ENCODE data around the gene TLR9.

TLR9 gene

DNA sequence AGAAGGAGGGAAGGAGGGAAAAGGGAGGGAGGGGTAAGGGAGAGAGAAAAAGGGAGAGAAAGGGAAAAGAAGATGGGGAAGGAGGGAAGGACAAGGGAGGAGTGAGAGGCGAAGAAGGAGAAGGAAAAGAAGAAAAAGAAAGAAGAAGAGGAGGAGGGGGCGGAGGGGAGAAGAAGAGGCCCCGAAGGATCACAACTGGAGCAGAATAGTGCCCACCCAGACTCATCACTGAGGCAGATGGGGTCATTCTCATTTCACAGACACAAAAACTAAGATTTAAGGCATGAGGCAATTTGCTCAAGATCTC, 30.2 kb downstream of the TLR9 start:
- intact Hi-C loops (cut with micrococcal nuclease), result no loop called here
- Mint-ChIP-seq H3K36me3 (ENCODE audit: low read depth) (peaks cover 21% of the 10 kb centered on the region), H3K27ac (peak overlapping the region; percentile 95), H3K27me3 (no peaks in the 10 kb centered on the region), H3K4me1 (ENCODE audit: low read depth) (peaks cover 79% of the 10 kb centered on the region), H3K9me3 (no peaks in the 10 kb centered on the region), H3K4me3 (no peak overlapping the region)

DNA sequence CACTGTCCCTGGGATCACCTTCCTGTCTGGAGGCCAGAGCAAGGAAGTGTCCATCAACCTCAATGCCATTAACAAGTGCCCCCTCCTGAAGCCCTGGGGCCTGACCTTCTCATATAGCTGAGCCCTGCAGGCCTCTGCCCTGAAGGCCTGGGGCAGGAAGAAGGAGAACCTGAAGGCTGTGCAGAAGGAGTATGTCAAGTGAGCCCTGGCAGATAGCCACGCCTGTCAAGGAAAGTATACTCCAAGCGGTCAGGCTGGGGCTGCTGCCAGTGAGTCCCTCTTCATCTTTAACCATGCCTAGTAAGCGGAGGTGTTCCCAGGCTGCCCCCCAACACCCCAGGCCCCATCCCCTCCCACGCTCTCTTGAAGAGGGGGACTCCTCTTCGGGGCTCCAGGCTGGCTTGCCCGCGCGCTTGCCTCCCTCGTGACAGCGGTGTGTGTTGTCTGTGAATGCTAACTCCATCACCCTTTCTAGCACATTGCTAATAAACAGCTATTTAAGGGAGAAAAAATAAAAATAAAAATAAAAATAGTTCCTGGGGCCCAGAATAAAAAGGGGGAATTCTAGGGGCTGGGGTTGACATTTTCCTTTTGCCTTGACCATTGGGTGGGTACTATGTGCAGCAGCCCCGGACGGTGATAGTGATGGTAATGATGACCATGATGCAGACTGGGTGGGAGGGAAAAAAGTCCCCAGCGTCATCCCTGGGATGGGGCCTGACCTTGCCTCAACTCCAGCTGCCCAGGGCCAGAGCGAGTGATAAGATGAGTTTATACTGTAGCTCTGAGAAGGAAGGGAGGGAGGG, 30.8 kb downstream of the TLR9 start:
- intact Hi-C loops (cut with micrococcal nuclease), result no loop called here
- Mint-ChIP-seq H3K9me3 (no peaks in the 10 kb centered on the region), H3K27me3 (no peaks in the 10 kb centered on the region), H3K36me3 (ENCODE audit: low read depth) (peaks cover 15% of the 10 kb centered on the region), H3K4me3 (no peak overlapping the region), H3K4me1 (ENCODE audit: low read depth) (peaks cover 80% of the 10 kb centered on the region), H3K27ac (peak overlapping the region; percentile 95)

DNA sequence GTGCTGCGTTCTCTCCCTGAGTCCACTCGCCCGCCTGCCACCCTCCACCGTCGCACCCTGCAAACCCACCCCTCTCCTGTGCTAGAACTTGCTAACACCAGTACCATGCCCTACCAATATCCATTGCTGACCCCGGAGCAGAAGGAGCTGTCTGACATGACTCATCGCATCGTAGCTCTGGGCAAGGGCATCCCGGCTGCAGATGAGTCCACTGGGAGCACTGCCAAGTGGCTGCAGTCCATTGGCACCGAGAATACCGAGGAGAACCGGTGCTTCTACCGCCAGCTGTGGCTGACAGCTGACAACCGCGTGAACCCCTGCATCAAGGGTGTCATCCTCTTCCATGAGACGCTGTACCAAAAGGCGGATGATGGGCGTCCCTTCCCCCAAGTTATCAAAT, 32.4 kb downstream of the TLR9 start:
- Mint-ChIP-seq H3K4me1 (ENCODE audit: low read depth) (peaks cover 80% of the 10 kb centered on the region), H3K27ac (peak overlapping the region; percentile 66), H3K36me3 (ENCODE audit: low read depth) (peaks cover under 1% of the 10 kb centered on the region), H3K9me3 (no peaks in the 10 kb centered on the region), H3K4me3 (no peak overlapping the region), H3K27me3 (no peaks in the 10 kb centered on the region)
- intact Hi-C loops (cut with micrococcal nuclease), result no loop called here

DNA sequence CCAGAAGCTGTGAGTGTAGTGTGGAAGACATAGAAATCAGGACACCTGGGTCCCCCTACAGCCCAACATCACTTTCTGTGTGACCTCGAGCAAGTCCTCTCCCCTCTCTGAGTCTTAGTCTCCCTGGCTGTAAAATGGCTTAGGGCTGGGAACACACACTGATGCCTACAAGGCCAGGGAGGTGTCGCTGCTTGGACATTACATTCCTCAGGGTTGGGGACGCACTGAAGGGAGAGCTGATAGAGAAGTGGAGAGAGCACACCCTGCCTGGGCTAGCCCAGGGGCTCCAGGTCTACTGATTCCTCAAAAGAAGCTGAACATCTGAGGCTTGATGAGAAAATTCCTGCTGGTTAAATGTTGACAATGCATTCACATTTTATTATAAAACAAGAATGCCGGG, 33.8 kb downstream of the TLR9 start:
- peak overlapping the region; percentile 87 for H3K27ac Mint-ChIP-seq
- H3K9me3 Mint-ChIP-seq, result no peaks in the 10 kb centered on the region
- intact Hi-C loops (cut with micrococcal nuclease), result no loop called here
- no peak overlapping the region for H3K4me3 Mint-ChIP-seq
- H3K4me1 Mint-ChIP-seq (ENCODE audit: low read depth), result peaks cover 78% of the 10 kb centered on the region
- H3K36me3 Mint-ChIP-seq (ENCODE audit: low read depth), result no peaks in the 10 kb centered on the region
- H3K27me3 Mint-ChIP-seq, result no peaks in the 10 kb centered on the region

DNA sequence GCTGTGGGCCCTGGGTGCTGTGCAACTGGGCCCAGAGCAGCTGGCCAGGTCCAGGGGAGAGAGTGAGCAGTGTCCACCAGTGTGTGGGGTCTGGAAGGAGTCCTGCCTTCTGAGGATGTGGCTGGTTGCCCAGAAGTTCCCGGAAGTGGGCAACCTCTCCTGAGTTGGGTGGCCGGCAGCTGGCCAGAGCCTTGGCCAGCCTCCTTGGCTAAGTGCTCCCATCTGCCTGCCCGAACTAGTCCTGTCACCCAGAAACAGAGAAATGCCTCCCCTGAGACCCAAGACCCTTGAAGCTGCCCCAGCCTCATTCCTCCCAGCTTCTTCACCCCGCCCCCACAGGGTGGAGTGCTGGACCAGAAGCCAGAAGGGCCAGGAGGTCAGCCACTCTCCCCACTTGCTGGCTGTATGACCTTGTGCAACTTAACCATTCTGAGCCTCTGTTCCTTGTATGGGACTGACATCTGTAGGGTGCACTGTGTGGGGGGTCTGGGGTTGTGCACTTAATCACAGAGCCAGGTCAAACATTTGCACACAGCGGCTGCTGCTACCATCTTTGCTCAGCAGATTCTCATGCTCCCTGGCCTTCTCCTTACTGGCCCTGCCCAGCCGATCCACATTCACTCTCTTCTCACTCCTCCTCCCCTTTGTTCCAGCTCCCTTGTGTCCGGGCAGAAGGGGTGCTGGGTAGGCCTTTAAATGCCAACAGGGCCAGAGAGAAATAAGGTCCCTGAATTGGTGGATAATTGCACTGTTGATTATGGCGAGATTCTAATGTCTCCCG, 35.0 kb downstream of the TLR9 start:
- H3K27ac Mint-ChIP-seq, result peak overlapping the region; percentile 87
- H3K4me3 Mint-ChIP-seq, result no peak overlapping the region
- H3K27me3 Mint-ChIP-seq, result no peaks in the 10 kb centered on the region
- no peaks in the 10 kb centered on the region for H3K9me3 Mint-ChIP-seq
- H3K36me3 Mint-ChIP-seq (ENCODE audit: low read depth), result no peaks in the 10 kb centered on the region
- intact Hi-C loops (cut with micrococcal nuclease), result no loop called here
- peaks cover 78% of the 10 kb centered on the region for H3K4me1 Mint-ChIP-seq (ENCODE audit: low read depth)

DNA sequence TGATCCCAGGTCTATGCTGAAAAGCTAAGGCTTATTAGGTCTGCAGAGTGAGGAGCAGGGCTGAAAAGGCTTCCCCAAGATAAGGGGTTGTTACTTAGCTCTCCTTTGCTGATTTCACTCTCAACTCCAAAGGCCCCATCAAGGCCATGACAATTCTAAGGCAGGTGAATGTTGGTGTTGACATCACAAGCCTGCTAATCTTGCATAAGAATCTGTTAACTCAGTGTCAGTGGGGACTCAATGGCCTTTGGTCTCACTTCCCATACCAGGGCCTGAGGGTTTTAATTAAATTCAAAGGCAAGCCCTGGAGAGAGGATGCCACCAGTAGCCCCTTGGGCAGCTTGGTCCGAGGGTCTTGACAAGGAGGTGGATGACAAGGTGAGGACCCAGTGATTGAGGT, 36.9 kb downstream of the TLR9 start:
- Mint-ChIP-seq H3K4me1 (ENCODE audit: low read depth) (peaks cover 82% of the 10 kb centered on the region), H3K27ac (peak overlapping the region; percentile 87), H3K36me3 (ENCODE audit: low read depth) (no peaks in the 10 kb centered on the region), H3K9me3 (no peaks in the 10 kb centered on the region), H3K27me3 (no peaks in the 10 kb centered on the region), H3K4me3 (no peak overlapping the region)
- intact Hi-C loops (cut with micrococcal nuclease), result no loop called here

DNA sequence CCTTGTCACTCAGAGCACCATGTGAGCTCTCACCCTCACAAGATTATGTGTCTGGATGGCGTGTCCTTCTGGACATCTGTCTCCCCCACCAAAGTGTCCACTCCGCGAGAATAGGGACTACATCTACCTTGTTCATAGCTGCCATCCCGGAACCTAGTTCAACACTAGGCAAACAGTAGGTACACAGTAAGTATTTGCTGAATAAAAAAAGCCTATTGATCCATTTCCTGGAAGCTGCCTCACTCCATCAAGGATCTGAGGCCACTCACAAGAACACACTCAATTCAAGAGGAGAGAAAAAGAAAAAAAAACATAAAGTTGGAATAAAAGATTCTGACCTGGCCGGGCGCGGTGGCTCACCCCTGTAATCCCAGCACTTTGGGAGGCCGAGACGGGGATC, 38.7 kb downstream of the TLR9 start:
- intact Hi-C loops (cut with micrococcal nuclease), result no loop called here
- Mint-ChIP-seq H3K36me3 (ENCODE audit: low read depth) (no peaks in the 10 kb centered on the region), H3K27me3 (no peaks in the 10 kb centered on the region), H3K4me3 (peak overlapping the region; percentile 9), H3K9me3 (no peaks in the 10 kb centered on the region), H3K27ac (peak overlapping the region; percentile 85), H3K4me1 (ENCODE audit: low read depth) (peaks cover 81% of the 10 kb centered on the region)

DNA sequence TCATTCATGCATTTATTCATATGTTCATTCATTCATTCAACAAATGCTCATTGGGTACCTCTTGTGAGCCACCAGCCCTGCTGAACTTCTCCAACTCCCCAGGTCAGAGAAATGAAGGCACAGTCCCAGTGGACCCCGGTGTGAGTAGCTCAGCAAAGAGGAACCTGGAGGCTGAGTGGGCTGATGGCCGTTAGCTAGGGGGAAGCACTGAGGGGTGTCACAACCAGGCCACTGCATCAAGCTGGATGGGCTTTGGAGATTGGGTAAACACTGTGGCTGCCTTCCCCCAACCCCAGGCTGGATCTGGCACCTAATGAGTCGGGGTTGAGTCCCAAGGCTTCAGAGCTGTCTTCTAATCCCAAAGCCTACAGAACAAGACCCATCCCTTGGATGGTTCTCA, 39.6 kb downstream of the TLR9 start:
- Mint-ChIP-seq H3K9me3 (no peaks in the 10 kb centered on the region), H3K4me1 (ENCODE audit: low read depth) (peaks cover 72% of the 10 kb centered on the region), H3K27ac (peak overlapping the region; percentile 85), H3K36me3 (ENCODE audit: low read depth) (no peaks in the 10 kb centered on the region), H3K27me3 (no peaks in the 10 kb centered on the region), H3K4me3 (no peak overlapping the region)
- intact Hi-C loops (cut with micrococcal nuclease), result no loop called here

DNA sequence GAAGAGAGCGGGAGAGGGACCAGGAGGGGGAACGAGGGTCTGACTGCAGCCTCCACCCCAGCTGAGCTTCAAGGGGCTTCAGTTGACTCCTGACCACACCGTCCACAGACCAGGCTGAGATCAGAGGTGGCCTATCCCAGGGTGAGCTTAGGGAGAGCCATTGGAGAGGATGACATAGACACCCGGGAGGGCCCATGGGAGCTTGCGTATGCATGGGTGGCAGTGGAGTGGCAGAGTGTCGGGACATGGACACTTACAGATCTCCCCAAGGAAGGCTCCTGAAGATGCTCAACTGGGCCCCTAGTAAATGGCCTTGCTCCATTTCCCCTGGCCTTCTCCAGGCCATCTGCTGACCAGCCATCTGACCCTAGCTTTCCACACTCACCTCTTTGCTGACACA, 40.1 kb downstream of the TLR9 start:
- intact Hi-C loops (cut with micrococcal nuclease), result no loop called here
- Mint-ChIP-seq H3K36me3 (ENCODE audit: low read depth) (no peaks in the 10 kb centered on the region), H3K27me3 (no peaks in the 10 kb centered on the region), H3K4me3 (no peak overlapping the region), H3K4me1 (ENCODE audit: low read depth) (peaks cover 67% of the 10 kb centered on the region), H3K27ac (peak overlapping the region; percentile 85), H3K9me3 (no peaks in the 10 kb centered on the region)

DNA sequence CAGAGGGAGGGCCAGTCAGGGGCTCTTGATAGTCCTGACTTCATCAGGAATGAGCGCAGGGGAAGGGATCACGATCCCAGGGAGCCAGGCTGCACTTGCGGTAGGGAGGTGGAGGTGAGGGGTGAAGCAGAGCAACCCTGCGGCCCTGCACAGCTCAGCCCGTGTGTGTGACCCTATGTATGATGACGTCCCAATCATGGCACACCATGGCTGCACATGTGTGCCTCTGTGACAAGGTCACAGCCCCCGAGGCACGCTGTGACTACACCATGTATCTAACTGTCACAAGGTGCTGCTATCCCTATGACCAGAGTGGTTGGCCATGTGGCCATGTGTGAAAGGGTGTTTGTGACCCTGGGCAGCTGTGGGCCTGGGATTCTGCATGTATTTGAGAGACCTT, 40.8 kb downstream of the TLR9 start:
- Mint-ChIP-seq H3K27ac (peak overlapping the region; percentile 85), H3K4me1 (ENCODE audit: low read depth) (peaks cover 61% of the 10 kb centered on the region)

DNA sequence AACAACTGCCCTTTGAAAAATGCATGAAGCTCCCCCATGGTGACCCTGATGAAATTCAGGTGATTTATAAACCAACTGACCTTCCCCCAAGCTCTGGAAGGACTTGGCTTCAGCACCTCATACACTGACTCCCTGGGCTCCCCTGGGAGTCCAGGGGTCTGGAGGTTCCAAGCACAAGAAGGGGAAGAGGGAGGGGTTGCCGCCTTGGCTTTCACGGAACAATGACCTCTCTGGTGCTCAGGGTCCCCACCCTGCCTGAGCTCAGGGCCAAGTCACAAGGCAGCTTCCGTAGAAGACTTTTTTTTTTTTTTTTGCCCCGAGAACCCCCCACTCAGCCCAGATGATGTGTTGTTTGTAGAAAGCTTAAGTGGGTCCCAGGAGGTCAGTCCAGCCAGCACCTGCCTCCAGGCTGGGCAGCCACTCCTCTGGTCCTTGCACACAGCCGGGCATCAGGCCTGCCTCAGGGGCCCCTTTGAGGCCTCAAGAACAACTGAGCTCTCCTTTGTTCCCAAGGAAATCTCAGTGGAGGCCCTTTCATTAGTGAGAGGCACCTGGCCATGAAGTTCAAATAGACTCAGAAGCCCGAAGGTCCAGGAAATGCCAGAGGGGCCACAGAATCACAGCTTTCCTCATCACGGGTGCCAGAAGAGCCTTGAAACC, 41.5 kb downstream of the TLR9 start:
- H3K4me3 Mint-ChIP-seq, result no peak overlapping the region
- peak overlapping the region; percentile 59 for H3K27ac Mint-ChIP-seq
- no peaks in the 10 kb centered on the region for H3K9me3 Mint-ChIP-seq
- intact Hi-C loops (cut with micrococcal nuclease), result no loop called here
- H3K36me3 Mint-ChIP-seq (ENCODE audit: low read depth), result no peaks in the 10 kb centered on the region
- H3K27me3 Mint-ChIP-seq, result no peaks in the 10 kb centered on the region
- peaks cover 53% of the 10 kb centered on the region for H3K4me1 Mint-ChIP-seq (ENCODE audit: low read depth)

More for the DNA sequence above, 40.8 kb downstream of the TLR9 start:
- H3K4me3 Mint-ChIP-seq, result no peak overlapping the region
- no peaks in the 10 kb centered on the region for H3K36me3 Mint-ChIP-seq (ENCODE audit: low read depth)
- H3K27me3 Mint-ChIP-seq, result no peaks in the 10 kb centered on the region
- intact Hi-C loops (cut with micrococcal nuclease), result no loop called here
- no peaks in the 10 kb centered on the region for H3K9me3 Mint-ChIP-seq

DNA sequence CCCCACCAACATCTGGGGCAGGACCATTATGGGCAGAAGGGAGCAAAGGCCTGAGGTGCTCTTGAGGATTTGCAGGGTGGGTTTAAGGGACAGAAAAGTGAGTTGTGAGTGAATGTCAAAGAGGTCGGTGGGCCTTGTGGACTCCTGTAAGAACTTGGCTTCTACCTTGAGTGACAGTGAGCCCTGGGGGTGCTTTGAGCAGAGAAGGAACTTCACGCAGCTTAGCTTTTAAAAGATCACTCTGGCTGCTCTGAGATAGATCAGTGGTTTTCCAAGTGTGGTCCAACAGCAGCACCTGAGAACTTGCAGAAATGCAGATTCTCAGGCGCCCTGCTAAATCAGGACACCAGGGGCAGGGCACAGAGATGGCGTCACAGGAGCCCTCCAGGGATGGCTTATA, 42.8 kb downstream of the TLR9 start:
- no peak overlapping the region for H3K4me3 Mint-ChIP-seq
- H3K4me1 Mint-ChIP-seq (ENCODE audit: low read depth), result peaks cover 60% of the 10 kb centered on the region
- H3K27ac Mint-ChIP-seq, result peak overlapping the region; percentile 12
- intact Hi-C loops (cut with micrococcal nuclease), result no loop called here
- no peaks in the 10 kb centered on the region for H3K9me3 Mint-ChIP-seq
- H3K36me3 Mint-ChIP-seq (ENCODE audit: low read depth), result no peaks in the 10 kb centered on the region
- peaks cover 3% of the 10 kb centered on the region for H3K27me3 Mint-ChIP-seq

DNA sequence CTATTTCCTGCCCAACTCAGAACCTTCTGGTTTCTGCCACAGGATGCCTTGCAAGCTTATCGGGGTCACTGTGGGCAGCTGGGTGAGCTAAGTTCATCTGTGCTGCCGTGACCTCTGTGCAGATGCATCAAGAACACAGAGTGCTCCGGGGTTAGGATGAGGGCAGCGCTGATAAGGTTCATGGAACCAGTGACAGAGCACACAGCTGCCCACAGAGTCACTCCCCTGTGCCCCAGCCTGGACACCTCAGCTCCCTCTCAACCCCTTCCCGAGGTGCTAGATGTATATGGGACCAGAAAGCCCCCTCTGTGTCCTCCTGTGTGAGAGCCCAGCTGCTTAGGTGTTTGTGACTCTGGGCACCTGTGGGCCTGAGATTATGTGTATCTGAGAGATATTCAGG, 43.2 kb downstream of the TLR9 start:
- no peaks in the 10 kb centered on the region for H3K9me3 Mint-ChIP-seq
- no peaks in the 10 kb centered on the region for H3K36me3 Mint-ChIP-seq (ENCODE audit: low read depth)
- intact Hi-C loops (cut with micrococcal nuclease), result no loop called here
- peak overlapping the region; percentile 12 for H3K27ac Mint-ChIP-seq
- peaks cover 3% of the 10 kb centered on the region for H3K27me3 Mint-ChIP-seq
- H3K4me1 Mint-ChIP-seq (ENCODE audit: low read depth), result peaks cover 60% of the 10 kb centered on the region
- no peak overlapping the region for H3K4me3 Mint-ChIP-seq

DNA sequence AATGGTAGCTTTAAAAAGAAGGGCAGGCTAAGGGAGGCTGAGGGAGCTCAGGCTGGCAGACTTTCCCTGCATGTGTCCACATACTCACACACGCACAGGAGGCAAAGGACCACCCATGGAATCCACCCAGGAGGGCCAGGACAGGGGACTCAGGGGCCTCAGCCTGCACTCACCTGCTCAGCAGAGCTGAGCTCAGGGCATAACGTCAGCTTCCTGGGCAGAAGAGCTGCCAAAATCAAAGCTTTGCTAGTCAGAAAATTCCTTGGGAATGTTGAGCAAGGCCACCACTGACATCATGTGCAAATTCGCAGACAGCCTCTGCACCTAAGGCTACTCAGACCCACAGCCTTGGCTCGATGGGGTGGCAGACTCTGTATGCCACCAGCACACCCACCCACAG, 43.9 kb downstream of the TLR9 start:
- intact Hi-C loops (cut with micrococcal nuclease), result no loop called here
- H3K4me3 Mint-ChIP-seq, result no peak overlapping the region
- no peaks in the 10 kb centered on the region for H3K36me3 Mint-ChIP-seq (ENCODE audit: low read depth)
- no peaks in the 10 kb centered on the region for H3K9me3 Mint-ChIP-seq
- H3K4me1 Mint-ChIP-seq (ENCODE audit: low read depth), result peaks cover 54% of the 10 kb centered on the region
- H3K27ac Mint-ChIP-seq, result no peak overlapping the region
- H3K27me3 Mint-ChIP-seq, result peaks cover 3% of the 10 kb centered on the region

All from dendritic cell treated with granulocyte-macrophage colony-stimulating factor and Interleukin-4, amounts not matched to agents 40 ng/mL and 50 ng/mL, for 4 days (primary cell).